ENCODE measurements around the gene RALB.

The RALB gene, protein sequence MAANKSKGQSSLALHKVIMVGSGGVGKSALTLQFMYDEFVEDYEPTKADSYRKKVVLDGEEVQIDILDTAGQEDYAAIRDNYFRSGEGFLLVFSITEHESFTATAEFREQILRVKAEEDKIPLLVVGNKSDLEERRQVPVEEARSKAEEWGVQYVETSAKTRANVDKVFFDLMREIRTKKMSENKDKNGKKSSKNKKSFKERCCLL

DNA sequence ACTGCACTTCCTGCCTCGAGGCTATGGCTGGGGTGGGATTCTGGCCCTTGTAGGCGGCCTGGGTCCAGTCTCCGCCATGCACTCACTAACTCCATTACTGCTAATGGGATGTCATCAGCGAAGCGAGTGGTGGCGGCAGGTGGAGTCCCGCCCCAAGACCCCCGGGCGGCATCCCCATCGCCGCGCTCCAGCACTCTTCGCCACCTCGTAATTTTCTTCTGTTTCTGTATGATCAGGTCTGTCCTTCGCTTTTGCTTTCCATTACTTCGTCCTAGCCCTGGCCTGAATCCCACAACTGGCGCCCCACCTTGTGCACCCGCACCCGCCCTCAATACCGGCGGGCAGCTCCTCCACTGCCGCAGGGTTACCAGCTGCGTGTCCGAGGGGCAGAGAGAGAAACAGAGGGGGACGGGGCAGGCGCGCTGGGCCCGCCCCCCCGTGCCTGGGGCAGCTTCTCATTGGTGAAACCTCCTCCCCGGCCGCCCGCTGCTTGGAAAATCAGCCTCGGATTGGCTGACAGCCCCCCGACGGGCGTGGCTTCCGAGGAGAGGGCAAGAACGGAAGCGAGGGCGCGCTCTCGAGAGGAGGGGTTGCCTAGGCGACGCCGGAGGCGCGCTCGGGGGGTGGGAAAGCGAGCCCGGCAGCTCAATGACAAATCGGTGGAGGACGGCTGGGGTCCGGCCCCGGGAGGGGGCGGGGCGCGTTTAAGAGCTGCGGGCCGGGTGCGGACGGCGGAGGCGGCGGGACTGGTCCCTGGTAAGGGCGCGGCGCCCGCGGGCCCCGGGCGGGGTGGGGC lies at the start of gene RALB:
Gene RALB (plus strand): TSS at position 628 of the 796 bp plus-strand sequence. CDS start 25,813 bp downstream, outside the sequence.
- FAIRE-seq = no peak

DNA sequence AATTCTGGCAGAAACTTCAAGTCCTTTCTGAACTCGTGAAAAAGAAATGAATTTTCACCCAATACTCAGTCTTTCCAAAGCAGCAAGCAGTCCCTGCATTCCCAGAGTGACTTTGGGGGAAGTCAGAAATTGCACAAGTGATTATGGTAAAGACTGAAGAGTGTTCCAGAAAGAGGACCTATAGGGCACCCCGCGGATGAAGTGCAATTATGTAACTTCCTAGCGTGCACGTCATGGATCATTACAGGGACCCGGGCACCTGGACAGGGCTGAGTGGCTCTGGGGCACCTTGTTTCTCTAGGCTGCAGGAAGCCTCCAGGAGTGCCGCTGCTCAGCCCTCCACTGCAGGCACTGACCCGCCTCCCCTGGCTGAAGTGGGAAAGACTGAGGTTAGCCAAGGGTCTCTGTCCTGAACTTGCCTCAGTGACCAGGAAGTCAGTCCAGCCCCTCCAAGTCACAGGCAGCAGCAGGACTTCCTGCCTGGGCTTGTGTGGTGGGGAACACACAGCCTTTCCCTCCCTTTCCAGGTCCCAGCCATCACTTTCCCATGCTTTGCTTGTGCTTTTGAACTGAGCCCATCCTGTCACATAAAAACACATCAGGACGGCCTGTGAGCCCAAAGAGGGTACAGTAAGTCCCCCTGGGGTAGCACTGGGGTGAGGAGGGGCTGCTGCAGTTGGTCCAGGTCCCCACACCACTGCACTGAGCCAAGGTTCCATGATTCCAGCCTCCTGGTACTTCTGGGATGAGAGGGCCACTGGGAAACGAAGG lies 49.2 kb upstream of the RALB start:
- FAIRE-seq = no peak

DNA sequence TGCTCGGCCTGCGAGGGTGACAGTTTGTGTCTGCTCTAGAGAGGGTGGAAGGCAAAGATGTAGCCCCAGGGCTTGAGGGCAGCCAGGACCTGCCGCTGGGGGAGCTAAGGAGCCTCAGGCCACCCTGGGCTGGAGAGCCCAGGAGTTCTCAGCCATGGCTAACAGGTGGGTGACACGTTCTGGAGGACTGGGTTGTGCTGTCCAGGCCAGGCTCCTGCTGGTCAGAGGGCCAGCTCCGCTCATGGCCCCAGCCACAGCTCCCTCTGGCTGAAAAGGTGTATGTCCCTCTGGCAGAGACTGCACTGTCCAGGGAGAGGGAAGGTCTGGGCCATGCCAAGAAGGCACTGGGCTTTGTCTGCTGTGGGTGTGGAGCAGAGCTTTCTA lies 48.6 kb upstream of the RALB start:
- FAIRE-seq = no peak

DNA sequence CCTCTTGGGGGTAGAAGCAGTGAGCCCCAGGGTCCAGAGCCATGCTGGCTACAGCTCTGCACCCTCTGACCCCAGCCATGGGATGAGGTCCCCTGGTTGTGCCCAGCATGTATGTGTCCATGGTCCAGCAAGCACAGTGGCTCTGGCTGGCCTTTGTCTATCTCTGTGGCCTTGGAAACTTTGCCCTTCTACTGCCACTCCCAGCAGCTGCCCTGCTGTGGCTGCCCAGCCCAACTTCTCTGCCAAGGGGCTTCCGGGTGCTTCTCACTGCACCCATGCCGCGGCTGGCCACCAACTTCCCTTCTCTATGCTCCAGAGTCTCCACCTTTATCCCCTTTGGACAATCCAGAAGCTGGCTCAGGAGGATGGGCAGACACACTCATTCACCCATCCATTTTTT lies 48.2 kb upstream of the RALB start:
- no peak for FAIRE-seq

DNA sequence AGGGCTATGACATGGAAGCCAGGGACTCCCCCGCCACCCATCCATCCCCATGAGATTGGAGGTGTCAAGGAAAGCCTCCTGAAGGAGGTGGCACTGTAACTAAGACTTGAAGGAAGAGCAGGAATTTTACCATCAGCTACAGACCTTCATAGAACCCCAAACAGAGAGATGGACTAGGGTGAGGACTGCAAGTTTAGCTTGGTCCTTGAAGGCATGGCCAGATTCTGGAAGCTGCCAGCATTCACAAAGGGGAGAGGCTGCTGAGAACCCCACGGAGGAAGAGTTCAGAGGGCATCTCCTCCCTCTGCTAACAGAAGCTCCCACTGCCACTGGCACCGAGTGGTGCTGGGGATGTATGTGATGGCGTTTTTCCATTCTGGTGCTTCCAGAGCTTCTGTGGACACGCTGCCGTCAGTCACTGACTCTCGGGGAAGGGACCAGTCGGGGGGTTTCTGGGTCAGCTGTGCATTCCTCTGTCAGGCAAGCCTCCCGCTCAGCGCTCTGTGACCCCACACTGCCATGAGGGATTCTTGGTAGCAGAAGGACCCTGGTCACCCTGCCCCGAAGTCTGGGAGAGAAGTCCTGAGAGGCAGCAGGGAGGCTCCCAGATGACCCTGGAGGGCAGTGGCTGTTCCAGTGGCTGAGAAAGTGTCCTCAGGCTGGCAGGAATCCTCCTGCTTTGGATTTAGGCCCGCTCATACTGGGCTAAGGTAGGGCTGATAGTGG lies 47.5 kb upstream of the RALB start:
- FAIRE-seq = no peak

DNA sequence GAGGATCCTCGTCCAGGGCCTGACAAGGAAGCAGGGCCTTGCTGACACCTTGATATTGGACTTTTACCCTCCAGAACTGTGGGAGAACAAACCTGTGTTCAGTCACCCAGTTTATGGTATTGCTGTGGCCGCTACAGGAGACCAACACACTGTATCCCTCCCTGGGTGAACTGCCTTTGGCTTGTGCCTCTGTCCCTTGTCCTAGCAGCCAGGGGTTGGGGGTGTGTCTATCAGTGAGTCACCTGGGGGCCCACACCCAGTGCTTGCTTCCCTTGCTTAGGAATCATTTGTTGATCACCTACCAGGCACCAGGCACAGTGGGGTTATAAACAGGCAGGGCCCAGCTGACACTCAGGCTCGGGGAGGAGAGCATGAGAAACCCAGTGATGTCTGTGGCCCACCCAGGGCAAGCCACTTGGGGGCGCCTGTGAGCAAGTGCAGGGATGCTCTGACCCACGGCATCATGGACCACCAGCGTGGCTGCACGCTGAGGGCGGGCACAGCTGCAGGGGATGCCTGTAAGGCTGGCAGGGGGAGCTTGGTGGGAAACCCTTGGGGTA lies 46.5 kb upstream of the RALB start:
- FAIRE-seq = no peak

DNA sequence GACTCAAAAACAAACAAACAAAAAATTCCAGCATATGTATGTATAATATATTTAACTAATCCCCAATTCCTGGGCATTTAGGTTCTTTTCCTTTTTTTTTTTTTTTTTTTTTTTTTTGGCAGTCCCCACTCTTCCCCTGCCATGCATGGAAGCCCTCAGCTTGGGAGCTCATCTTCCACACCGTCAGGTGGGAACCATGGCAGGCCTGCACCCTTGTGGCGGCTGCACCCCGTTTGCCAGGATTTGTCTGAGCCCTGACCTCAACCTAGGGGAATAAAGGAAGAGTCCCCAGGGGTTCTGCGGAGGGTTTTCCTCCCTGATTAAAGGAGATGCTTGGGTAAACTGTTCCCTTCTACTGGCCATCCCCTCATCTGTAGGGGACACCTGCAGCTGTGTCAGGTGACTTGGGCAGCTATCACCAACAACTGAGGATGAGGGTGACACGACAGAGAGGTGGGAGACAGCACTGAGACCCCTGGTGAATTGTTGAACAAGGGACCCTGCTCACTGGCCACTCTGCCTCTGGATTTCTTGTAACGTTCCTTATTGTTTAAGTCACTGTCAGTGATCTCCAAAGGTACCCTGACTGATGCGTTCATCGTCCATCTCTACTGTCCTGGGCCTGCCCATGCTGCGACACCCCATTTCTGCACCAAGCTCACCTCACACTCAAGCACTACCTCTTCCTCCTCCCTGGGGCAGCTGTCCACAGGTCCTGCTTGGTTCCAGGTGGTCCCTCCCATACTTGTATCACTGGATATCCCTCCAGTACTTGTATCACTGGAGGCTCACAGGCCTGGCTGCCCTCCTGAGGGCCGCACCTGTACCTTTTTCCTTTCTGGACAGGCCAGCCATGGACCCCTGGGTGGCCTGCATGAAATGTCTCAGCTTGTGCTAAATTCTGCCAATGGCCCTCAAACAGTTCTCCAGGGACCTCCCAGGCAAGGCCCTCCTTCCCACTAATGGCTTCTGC lies 44.0 kb upstream of the RALB start:
- FAIRE-seq = no peak

DNA sequence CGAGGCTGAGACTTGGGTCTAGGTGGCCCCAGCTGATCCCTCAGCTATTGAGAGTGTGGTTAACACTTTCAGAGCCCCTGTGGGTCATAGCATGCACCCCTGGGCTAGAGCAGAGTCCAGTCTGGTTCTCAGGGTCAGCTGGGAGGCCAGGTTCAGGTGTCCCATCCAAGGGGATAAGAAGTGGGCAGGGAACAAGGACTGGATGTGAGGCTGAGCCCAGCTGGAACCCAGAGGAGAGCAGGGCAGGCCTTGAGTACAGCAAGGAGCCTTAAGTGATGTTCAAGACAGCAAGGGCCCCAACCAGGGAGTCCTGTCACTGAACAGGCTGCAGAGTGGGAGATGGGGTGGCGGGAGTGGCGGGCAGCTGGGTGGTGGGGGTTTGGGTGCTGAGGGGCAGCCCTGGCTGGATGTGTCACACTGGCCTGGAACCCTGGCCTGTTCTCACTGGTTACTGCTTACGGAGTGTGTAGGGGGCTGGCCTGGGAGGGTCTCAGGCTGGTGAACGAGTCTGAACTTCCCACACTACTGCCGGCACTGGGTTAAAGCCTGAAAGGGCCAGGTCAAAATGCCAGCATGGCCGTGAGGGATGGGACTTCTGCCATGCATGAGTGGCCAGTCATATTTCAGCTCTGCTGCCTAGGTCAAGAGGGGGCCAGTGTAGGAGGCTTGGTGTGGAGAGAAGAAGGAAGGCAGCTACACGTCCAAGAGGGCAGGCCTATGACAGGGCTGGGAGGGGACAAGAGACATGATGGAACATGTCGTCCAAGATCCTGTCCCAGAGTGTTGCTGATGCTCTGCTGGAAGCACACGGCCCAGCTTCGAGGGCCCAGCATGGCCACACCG lies 43.0 kb upstream of the RALB start:
- FAIRE-seq = no peak

DNA sequence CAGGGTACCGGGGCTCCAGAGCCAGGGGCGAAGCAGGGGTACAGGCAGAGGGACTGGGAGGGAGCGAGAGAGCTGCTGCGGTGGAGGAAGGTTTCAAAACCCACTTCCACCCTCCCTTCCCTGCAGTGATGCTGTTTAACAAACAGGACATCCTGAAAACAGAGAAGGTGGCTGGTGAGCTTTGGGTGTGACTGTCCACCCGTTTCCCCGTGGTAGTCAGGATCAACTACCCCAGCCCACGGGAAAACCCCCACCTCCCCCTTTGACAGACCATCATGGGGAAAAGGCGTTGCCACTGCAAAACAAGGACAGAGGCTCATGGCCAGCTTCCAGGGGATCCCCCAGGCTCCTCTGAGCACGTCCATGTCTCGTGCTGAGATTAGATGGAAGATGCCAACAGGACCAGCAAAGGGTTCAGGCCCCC lies 42.4 kb upstream of the RALB start:
- no peak for FAIRE-seq

DNA sequence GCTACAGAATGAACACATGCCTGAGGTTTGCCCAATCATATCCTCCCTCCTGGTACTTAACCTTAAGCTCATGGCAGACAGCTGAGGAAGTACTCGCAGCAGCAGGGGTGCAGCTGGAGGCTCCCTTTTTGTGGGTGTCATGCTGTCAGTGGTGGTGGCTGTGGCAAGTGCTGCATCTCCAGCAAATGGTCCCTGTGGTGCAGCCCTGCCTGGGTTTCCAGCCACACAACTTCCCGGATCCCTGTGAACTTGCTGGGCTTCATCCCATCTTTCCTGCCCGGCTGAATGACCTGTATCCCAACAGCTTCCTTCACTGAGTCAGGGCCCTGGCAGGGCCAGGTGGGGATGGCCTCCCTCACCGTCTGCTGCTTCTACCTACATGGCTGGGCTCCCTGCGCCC lies 34.5 kb upstream of the RALB start:
- FAIRE-seq = no peak

DNA sequence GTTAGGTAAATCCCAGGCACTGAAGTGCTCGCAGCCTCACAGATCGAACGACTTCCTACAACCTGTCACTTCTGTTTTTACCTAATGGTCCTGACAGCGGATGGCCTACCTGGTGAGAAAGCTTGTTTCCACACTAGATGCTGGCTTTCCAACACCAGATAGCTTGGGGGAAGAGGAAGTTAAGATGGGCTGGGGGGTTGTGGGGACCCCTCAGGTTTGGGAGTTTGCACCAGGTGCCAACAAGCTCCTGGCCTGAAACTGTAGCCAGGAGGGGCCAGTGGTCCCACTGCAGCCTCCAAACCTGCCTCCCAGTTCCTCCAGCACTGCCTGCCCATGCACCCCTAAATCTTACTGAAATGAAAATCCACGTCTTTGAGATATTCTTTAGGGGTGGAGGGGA lies 33.4 kb upstream of the RALB start:
- FAIRE-seq = no peak

DNA sequence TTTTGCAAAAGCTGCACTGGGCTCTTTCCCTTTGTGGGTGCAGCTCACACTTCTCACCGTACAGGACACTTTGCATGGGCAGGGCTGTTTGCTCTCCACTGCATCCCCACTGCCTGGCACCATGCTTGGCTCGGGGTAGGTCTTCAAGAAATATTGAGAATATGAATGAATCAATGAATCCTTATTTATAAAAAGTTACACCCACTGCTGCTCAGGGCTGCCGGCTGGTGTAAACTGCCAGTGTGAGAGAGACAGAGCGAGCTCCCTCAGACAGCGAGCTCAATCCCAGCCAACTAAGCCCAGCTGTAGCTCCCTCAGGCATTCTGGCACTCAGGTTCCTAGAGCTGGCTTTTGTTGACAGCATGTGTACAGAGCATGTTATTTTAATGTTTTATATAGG lies 32.9 kb upstream of the RALB start:
- FAIRE-seq = no peak

DNA sequence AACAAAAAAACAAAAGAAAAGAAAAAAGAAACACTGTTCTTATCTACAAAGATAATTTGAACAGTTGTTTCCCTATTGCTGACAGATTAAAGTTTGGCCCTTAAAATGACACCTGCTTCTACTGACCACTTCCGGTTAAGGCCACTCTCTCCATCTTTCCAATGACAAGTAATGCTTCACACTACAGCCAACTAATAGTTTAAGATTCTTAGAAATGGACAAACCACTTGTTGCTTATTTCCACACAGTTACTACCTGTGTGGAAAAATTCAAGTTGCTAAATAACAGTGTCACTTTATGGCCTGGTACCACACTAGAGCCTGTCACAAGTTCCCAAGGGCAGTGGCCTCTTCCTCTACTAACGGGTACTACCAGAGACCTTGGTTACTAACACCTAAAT lies 31.9 kb upstream of the RALB start:
- FAIRE-seq = no peak

DNA sequence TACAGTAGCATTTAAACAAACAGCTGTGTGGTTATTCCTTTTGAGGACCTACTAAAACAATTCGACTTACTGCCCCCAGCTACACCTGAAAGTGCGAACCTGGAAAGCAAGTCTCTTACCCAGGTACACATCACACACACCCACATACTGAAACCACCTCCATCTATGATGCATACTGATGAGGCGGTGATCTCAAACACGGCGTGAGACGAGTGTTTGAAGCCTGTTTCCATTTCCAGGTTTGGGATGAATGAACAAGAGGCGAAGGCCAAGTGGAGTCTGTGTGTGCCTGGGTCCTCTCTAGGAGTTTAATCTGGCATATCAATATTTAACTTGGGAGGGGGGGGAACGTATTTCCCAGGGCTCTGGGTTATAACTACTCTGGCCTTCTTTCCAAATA lies 31.0 kb upstream of the RALB start:
- FAIRE-seq = no peak

DNA sequence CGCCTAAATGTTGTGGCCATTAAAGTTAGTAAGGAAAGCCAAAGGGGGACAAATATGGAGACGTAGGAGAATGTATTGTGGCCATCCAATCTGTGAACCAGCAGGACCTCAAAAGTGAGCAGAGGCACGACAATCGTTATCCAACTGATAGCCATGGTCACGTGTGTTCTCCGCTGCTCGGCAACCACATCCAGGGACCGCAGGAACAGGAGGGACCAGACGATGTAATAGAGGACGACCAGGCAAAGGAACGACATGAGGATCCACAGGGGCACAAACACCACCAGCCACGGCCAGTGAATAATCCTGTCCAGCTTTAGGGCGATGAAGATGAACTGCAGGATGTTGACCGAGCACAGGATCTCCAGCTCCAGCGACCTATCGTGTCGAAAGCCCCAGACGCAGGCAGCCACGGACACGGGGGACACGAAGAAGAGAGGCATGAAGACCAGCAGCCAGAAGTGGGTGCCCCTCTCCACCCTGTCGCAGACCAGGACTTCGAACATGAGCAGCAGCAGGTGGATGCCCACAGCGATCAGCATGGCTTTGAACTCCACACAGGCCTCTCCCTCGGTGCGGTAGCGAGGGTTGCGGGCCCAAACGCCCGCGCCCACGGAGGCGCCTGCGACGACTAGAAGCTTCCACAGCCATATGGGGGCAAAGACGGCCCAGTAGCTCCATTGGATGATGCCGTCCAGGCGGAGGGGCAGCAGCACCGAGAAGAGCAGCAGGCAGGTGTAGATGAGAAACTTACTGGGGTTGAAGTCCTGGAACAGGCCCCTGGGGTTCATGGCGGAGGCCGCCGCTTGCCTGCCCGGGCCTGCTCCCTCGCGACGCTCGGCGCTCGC lies 30.2 kb upstream of the RALB start:
- FAIRE-seq = no peak

DNA sequence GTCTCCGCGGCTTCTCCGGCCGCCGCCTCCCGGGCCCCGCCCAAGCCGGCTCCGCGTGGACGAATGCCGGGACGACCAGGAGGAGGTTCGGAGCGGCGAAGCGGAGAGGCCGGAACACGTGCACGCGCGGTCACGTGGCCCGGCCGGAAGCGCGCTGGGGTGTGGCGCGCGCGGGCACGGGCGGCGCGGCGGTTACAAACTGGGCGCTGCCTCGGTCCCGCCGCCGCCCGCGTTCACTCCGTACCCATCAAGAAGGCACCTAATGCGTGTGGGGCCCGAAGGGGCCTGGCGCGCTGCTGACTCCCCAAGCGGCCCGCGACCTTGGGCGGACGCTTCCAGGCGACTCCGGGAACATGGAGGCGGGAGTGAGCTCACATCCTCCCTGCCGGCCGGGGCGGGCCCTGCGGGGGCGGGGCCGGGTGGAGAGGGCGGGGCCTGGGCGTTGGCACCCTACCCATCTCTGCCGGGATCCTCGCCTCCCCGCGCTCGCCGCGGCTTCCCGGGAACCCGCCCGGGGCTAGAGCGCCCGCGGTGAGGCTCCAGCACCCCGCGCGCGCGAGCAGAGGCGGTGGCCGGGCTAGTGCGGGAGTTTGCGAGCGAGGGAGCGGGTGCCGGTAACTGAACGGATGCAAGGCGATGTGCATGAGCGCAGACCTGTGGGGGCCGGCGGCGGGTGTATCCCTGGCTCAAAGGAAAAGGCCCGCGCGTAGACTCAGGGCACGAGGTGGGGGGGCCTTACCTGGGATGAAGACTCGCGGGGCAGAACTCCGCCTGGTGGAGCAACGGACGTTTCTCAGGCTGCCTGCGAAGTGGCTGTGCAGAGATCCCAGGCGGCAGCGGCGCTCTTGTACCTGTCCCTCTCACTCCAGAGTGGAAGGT lies 29.4 kb upstream of the RALB start, which contains the start of gene TMEM185B:
Gene TMEM185B (minus strand): TSS at position 367 of the 879 bp plus-strand sequence. CDS start 424 bp downstream, outside the sequence.
- no peak for FAIRE-seq

DNA sequence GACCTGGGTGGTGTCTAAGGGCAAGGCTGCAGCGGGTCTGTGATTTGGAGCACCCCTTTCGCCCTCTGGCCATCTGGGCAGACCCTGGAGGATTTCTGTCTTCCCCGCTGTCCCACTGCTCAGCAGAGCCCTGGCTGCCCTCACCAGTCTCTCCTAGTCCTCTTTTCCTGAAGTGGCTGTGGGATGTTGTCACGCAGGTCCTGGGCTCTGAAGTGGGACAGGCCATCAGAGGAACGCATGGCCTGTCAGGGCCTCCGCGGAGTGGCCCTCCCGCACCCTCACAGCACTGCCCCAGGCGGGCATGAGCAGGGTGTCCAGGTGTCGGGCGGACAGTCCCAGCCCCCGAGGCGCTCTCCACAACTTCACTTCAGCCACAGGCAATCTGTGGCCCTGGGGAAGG lies 28.4 kb upstream of the RALB start:
- FAIRE-seq = no peak

Measured in colon (tissue), 2 donors.